ENCODE measurements around the gene PIP.
"Not testable (repeated sequence)": the region's sequence is repeated elsewhere in the genome, so short reads cannot be mapped to it uniquely, and the experiment has no call there.

GRCh38 chr7:143123326-143123725 lies 8.6 kb upstream of the PIP start:
- TF ChIP-seq POLR2A, CTCF (IDR thresholded peaks at IDR 0.05): not testable (repeated sequence)

Measured in gastroesophageal sphincter (tissue), 3 donors.